Right ventricle myocardium inferior (tissue), 1 donor: Measurements from ENCODE around the gene EEFSEC. TPM values are rescaled to one million over a fixed set of nuclear protein-coding genes. Genes with fewer than 3 reads are reported as not detected.

Experiments used
- ATAC-seq: fragments of 200-7000 bp; cut with Tn5 transposase; one replicate; pipeline ENCODE4 v1.9.1; 2020; ENCODE audit warnings: mild to moderate bottlenecking, moderate library complexity
- DNase-seq: peaks from one replicate; pipeline ENCODE4 v3.0.0; 2021; ENCODE audit errors: missing footprints
- intact Hi-C: fragments of 100-400 bp; cut with DNase I; formaldehyde crosslinking; loops from one replicate; pipeline ENCODE4 v1.11.0; 2022
- total RNA-seq: library from RNA; stranded (reverse); fragmentation: NEBNext Ultra II Directional; extraction: Animal tissue kit (Norgen Biotek cat#: 25700); gene quantifications from one replicate; pipeline ENCODE4 v1.2.1, GENCODE V29; 2021
- donor health status: DM: no; HTN: yes; CAD: no; lungs with severe emphysema.

The EEFSEC gene
- total RNA-seq, 1 donor from 2014 or later = 19.4 TPM

GRCh38 chr3:128290484-128290883 lies 137.2 kb downstream of the EEFSEC start:
- DNase-seq (no peak), ATAC-seq (no peak)
- intact Hi-C loops = no loop called here

- ATAC-seq (peak; percentile 51), DNase-seq (no peak)
- intact Hi-C loops = no loop called here
Measured at GRCh38 chr3:128293930-128294329, 140.6 kb downstream of the EEFSEC start.

GRCh38 chr3:128294999-128295468 lies 141.8 kb downstream of the EEFSEC start:
- no peak for DNase-seq
- no peak for ATAC-seq
- intact Hi-C loops = loop anchor here (5.0 kb wide), 2 partner anchors 72 to 87 kb away; no protein-coding TSS in a partner anchor

GRCh38 chr3:128296469-128297251 lies 143.4 kb downstream of the EEFSEC start:
- intact Hi-C loops = loop anchor here (5.0 kb wide), 2 partner anchors 71 to 86 kb away; no protein-coding TSS in a partner anchor
- ATAC-seq (peak; percentile 89), DNase-seq (no peak)

GRCh38 chr3:128297401-128298138 lies 144.3 kb downstream of the EEFSEC start:
- intact Hi-C loops = loop anchor here (5.0 kb wide), 2 partner anchors 70 to 85 kb away; no protein-coding TSS in a partner anchor
- peak; percentile 51 for ATAC-seq
- no peak for DNase-seq

- intact Hi-C loops = loop anchor here (10.0 kb wide), 1 partner anchor 217 kb away; no protein-coding TSS in a partner anchor
- ATAC-seq (no peak), DNase-seq (no peak)
Measured at GRCh38 chr3:128301186-128302023, 148.1 kb downstream of the EEFSEC start.

- ATAC-seq (no peak), DNase-seq (no peak)
- intact Hi-C loops = loop anchor here (10.0 kb wide), 1 partner anchor 222 kb away; no protein-coding TSS in a partner anchor
Measured at GRCh38 chr3:128306481-128306880, 153.2 kb downstream of the EEFSEC start.

GRCh38 chr3:128307029-128307633 lies 153.8 kb downstream of the EEFSEC start:
- intact Hi-C loops = loop anchor here (10.0 kb wide), 1 partner anchor 222 kb away; no protein-coding TSS in a partner anchor
- DNase-seq = no peak
- no peak for ATAC-seq

- ATAC-seq (no peak), DNase-seq (no peak)
- intact Hi-C loops = loop anchor here (10.0 kb wide), 1 partner anchor 223 kb away; no protein-coding TSS in a partner anchor
Measured at GRCh38 chr3:128307781-128308469, 154.6 kb downstream of the EEFSEC start.

GRCh38 chr3:128309026-128309425 lies 155.7 kb downstream of the EEFSEC start:
- ATAC-seq (peak; percentile 84), DNase-seq (no peak)
- intact Hi-C loops = loop anchor here (10.0 kb wide), 1 partner anchor 224 kb away; no protein-coding TSS in a partner anchor

- intact Hi-C loops = loop anchor here (1.0 to 5.0 kb wide), 2 partner anchors 56 to 187 kb away; no protein-coding TSS in a partner anchor
- ATAC-seq = no peak
- DNase-seq = no peak
Measured at GRCh38 chr3:128310286-128311058, 157.2 kb downstream of the EEFSEC start.

GRCh38 chr3:128311441-128311844 lies 158.2 kb downstream of the EEFSEC start:
- intact Hi-C loops = loop anchor here (1.0 to 5.0 kb wide), 2 partner anchors 55 to 186 kb away; no protein-coding TSS in a partner anchor
- DNase-seq (peak; percentile 81), ATAC-seq (peak; percentile 71)

GRCh38 chr3:128312271-128312670 lies 159.0 kb downstream of the EEFSEC start:
- DNase-seq (no peak), ATAC-seq (no peak)
- intact Hi-C loops = loop anchor here (5.0 kb wide), 1 partner anchor 185 kb away; no protein-coding TSS in a partner anchor

- ATAC-seq (no peak), DNase-seq (no peak)
- intact Hi-C loops = loop anchor here (5.0 kb wide), 1 partner anchor 184 kb away; no protein-coding TSS in a partner anchor
Measured at GRCh38 chr3:128313071-128313725, 159.9 kb downstream of the EEFSEC start.

- ATAC-seq (no peak), DNase-seq (no peak)
- intact Hi-C loops = loop anchor here (5.0 kb wide), 1 partner anchor 183 kb away; no protein-coding TSS in a partner anchor
Measured at GRCh38 chr3:128313935-128314334, 160.7 kb downstream of the EEFSEC start.

GRCh38 chr3:128315313-128315712 lies 162.0 kb downstream of the EEFSEC start:
- ATAC-seq (no peak), DNase-seq (no peak)
- intact Hi-C loops = no loop called here
